B cell (primary cell): ENCODE results near the gene PRDM15.

ENCODE experiments used
- EZH2 ChIP-seq: IDR thresholded peaks from 2 replicates; pipeline ENCODE4 v1.6.1; 2012; ENCODE audit warnings: borderline replicate concordance, low read depth, mild to moderate bottlenecking, moderate library complexity, low read length; ENCODE audit not compliant: insufficient read depth, poor library complexity, severe bottlenecking
- TF ChIP-seq, protein P1 (sequence below): fragments of 200-600 bp; IDR thresholded peaks from one replicate; pipeline ENCODE4 v1.8.0; 2022; ENCODE audit warnings: antibody characterized with exemption, mild to moderate bottlenecking

DNA sequence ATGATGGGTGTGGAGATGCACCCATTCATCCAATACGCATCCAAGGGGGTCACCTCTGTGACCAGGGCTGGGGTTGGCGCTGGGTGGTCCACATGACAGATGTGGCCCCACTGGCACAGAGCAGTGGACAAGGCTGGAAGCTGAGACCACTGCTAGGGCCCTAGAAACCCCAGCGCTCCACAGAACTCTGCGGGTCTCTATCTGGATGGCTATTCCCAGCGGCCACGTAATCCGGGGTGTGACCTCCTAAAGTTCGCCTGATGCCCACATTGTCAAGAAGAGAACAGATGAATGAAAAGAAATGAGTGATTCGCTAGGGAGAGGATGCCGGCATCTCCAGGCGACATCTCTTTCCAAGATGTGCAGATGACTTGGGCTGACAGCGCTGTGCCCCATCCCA, 55.2 kb downstream of the PRDM15 start:
- TF ChIP-seq, protein P1, sequence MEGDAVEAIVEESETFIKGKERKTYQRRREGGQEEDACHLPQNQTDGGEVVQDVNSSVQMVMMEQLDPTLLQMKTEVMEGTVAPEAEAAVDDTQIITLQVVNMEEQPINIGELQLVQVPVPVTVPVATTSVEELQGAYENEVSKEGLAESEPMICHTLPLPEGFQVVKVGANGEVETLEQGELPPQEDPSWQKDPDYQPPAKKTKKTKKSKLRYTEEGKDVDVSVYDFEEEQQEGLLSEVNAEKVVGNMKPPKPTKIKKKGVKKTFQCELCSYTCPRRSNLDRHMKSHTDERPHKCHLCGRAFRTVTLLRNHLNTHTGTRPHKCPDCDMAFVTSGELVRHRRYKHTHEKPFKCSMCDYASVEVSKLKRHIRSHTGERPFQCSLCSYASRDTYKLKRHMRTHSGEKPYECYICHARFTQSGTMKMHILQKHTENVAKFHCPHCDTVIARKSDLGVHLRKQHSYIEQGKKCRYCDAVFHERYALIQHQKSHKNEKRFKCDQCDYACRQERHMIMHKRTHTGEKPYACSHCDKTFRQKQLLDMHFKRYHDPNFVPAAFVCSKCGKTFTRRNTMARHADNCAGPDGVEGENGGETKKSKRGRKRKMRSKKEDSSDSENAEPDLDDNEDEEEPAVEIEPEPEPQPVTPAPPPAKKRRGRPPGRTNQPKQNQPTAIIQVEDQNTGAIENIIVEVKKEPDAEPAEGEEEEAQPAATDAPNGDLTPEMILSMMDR = no peak
- TF ChIP-seq EZH2 = no peak
